Fibroblast of pulmonary artery (primary cell): ENCODE data around the gene ANO10.
"Not testable (repeated sequence)": the region's sequence is repeated elsewhere in the genome, so short reads cannot be mapped to it uniquely, and the experiment has no call there.

Experiments used
- DNase-seq: peaks from one replicate; pipeline ENCODE4 v3.0.0-alpha.2; 2010; ENCODE audit warnings: low read depth
- H3K4me3 ChIP-seq: replicated peaks from 2 replicates; pipeline ENCODE4 v1.5.1; 2011; ENCODE audit warnings: low read depth, mild to moderate bottlenecking, control low read depth, low read length, moderate library complexity
- CTCF ChIP-seq: IDR thresholded peaks from 2 replicates; pipeline ENCODE4 v1.5.1; 2011; ENCODE audit warnings: mild to moderate bottlenecking, control low read depth, low read length, inconsistent platforms; ENCODE audit errors: missing control alignments

The ANO10 gene

GRCh38 chr3:43559961-43560360, 61.9 kb downstream of the ANO10 start:
- TF ChIP-seq CTCF, result no peak
- no peak overlapping the region for H3K4me3 ChIP-seq
- no peak for DNase-seq

GRCh38 chr3:43558171-43558570, 63.6 kb downstream of the ANO10 start:
- TF ChIP-seq CTCF, result no peak
- no peak for DNase-seq
- H3K4me3 ChIP-seq, result no peak overlapping the region

- TF ChIP-seq CTCF, result no peak
- no peak for DNase-seq
- H3K4me3 ChIP-seq, result no peak overlapping the region
Observed at GRCh38 chr3:43549626-43550290, 72.1 kb downstream of the ANO10 start.

DNA sequence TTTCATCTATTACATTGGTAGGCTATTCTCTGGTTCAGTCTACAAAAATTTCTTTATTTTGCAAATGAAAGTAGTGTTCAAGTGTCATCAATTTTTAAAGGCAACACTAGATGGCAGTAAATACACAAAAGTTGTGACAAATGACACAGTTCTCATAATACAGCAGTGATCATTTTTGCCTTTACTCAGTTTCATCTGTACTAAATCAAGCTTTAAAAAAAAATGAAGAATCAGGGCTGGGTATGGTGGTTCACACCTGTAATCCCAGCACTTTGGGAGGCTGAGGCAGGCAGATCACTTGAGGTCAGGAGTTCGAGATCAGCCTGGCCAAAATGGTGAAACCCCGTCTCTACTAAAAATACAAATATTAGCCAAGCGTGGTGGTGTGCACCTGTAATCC, 77.5 kb downstream of the ANO10 start:
- peak; percentile 75 for DNase-seq
- peak; percentile 48 for TF ChIP-seq CTCF
- not testable (repeated sequence) for H3K4me3 ChIP-seq

GRCh38 chr3:43542328-43543043, 79.3 kb downstream of the ANO10 start:
- no peak for DNase-seq
- TF ChIP-seq CTCF, result no peak
- no peak overlapping the region for H3K4me3 ChIP-seq

DNA sequence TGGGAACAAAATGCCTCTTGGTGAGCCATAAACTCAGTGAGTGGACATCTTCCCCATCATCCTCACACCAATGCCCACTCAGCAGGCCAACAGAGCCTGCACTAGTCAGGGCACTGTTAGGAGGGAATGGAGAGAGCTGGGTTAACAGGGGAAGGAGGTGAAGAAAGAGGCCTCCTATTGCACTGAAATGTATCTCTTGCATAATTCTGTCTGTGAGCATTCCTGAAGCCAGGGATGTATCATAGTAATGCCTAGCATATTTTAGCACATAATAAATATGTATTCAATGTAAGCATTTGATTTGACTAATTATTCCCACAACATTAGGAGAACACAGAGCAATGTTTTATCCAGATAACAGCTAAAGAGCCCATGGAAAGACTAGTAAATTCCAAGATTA, 81.2 kb downstream of the ANO10 start:
- DNase-seq, result peak; percentile 55
- no peak for TF ChIP-seq CTCF
- H3K4me3 ChIP-seq, result no peak overlapping the region

- TF ChIP-seq CTCF, result no peak
- H3K4me3 ChIP-seq, result no peak overlapping the region
- no peak for DNase-seq
Observed at GRCh38 chr3:43539321-43539720, 82.5 kb downstream of the ANO10 start.
